SK-N-SH (cell line): ENCODE data around the gene HHIP. TPM values are rescaled to one million over a fixed set of nuclear protein-coding genes. Genes with fewer than 3 reads are reported as not detected.
A peak's percentile ranks its signal among the peaks of the same experiment; 100 is the strongest.

Experiments used
- CTCF ChIA-PET: fragments of 300-600, 350-600 bp; formaldehyde crosslinking; extraction: SDS; loops from one replicate; lab custom pipeline; 2021; lab: Yijun Ruan, JAX
- POLR2A ChIA-PET: fragments of 350-600 bp; sonication (Branson Sonifier 250); formaldehyde crosslinking; extraction: SDS; loops from one replicate; lab custom pipeline; 2020; ENCODE audit warnings: antibody characterized with exemption, inconsistent platforms; lab: Yijun Ruan, JAX
- DNase-seq: peaks from one replicate; pipeline ENCODE4 v3.0.0; 2012
- H2AFZ ChIP-seq: fragments of 200-600 bp; sonication (generic); 2 replicates; pipeline ENCODE4 v1.8.1; 2016; ENCODE audit warnings: antibody characterized with exemption, mild to moderate bottlenecking, low read depth
- H3F3A ChIP-seq: fragments of 200-600 bp; sonication (generic); replicated peaks from 2 replicates; pipeline ENCODE3; 2016; ENCODE audit warnings: antibody characterized with exemption, mild to moderate bottlenecking; ENCODE audit not compliant: insufficient read depth
- H3K27ac ChIP-seq, 2 experiments: fragments of 200-500 bp in 1 of 2; fragments of 200-600 bp in 1 of 2; sonication (Bioruptor generic) in 1 of 2; sonication (generic), shearing (Covaris generic) in 1 of 2; 2 replicates each; pipeline versions ENCODE4 v1.5.1 to v1.6.1; 2014 to 2016; ENCODE audit warnings: low read depth in 2 of 2, inconsistent platforms in 1 of 2, low read length in 1 of 2, mild to moderate bottlenecking in 1 of 2, mixed read lengths in 1 of 2
- H3K27me3 ChIP-seq: fragments of 200-600 bp; sonication (generic), shearing (Covaris generic); 2 replicates; pipeline ENCODE4 v1.6.1; 2016; ENCODE audit warnings: mixed run types; ENCODE audit not compliant: insufficient read depth
- H3K36me3 ChIP-seq, 2 experiments: fragments of 200-500 bp in 1 of 2; fragments of 200-600 bp in 1 of 2; sonication (Bioruptor generic) in 1 of 2; sonication (generic) in 1 of 2; replicated peaks in 1 of 2; 2 replicates each; pipeline versions ENCODE3 to v1.5.1; 2014 to 2016; ENCODE audit warnings: low read length in 1 of 2, mild to moderate bottlenecking in 1 of 2; ENCODE audit not compliant: insufficient read depth in 2 of 2, control insufficient read depth in 1 of 2
- H3K4me1 ChIP-seq, 2 experiments: fragments of 200-500 bp in 1 of 2; fragments of 200-600 bp in 1 of 2; sonication (Bioruptor generic) in 1 of 2; sonication (generic), shearing (Covaris generic) in 1 of 2; 2 replicates each; pipeline versions ENCODE4 v1.5.1 to v1.6.1; 2014 to 2016; ENCODE audit warnings: low read depth in 1 of 2, low read length in 1 of 2, mixed run types in 1 of 2; ENCODE audit not compliant: insufficient read depth in 2 of 2, control insufficient read depth in 1 of 2
- H3K4me2 ChIP-seq: fragments of 200-600 bp; sonication (generic), shearing (Covaris generic); 2 replicates; pipeline ENCODE4 v1.6.1; 2017; ENCODE audit warnings: mixed run types
- H3K4me3 ChIP-seq, 2 experiments: fragments of 200-500 bp in 1 of 2; fragments of 200-600 bp in 1 of 2; sonication (Bioruptor generic) in 1 of 2; sonication (generic), shearing (Covaris generic) in 1 of 2; 2 replicates each; pipeline versions ENCODE4 v1.5.1 to v1.8.1; 2014 to 2016; ENCODE audit warnings: low read depth in 2 of 2, inconsistent platforms in 1 of 2, low read length in 1 of 2, mild to moderate bottlenecking in 1 of 2, mixed read lengths in 1 of 2, moderate library complexity in 1 of 2
- H3K79me2 ChIP-seq: fragments of 200-600 bp; sonication (generic); 2 replicates; pipeline ENCODE4 v1.8.1; 2017; ENCODE audit warnings: mild to moderate bottlenecking; ENCODE audit not compliant: insufficient read depth
- H3K9ac ChIP-seq: fragments of 200-600 bp; sonication (generic); 2 replicates; pipeline ENCODE4 v1.6.1; 2017; ENCODE audit warnings: mixed run types
- H3K9me2 ChIP-seq: fragments of 200-600 bp; sonication (generic); 2 replicates; pipeline ENCODE4 v1.6.1; 2017; ENCODE audit warnings: mixed run types
- H3K9me3 ChIP-seq: fragments of 200-600 bp; sonication (generic); 2 replicates; pipeline ENCODE4 v1.6.1; 2017; ENCODE audit warnings: mixed run types, mild to moderate bottlenecking, moderate library complexity
- H4K20me1 ChIP-seq: fragments of 200-600 bp; sonication (generic); 2 replicates; pipeline ENCODE4 v1.6.1; 2017; ENCODE audit warnings: mild to moderate bottlenecking, mixed run types; ENCODE audit not compliant: insufficient read depth
- CHD2 ChIP-seq: fragments of 150-350 bp; IDR thresholded peaks from 2 replicates; pipeline ENCODE4 v1.6.1; 2018; ENCODE audit warnings: low read length; ENCODE audit not compliant: partially characterized antibody
- EP300 ChIP-seq, 2 experiments: IDR thresholded peaks; 2 replicates each; pipeline versions ENCODE4 v1.4.0 to v1.6.1; 2012; ENCODE audit warnings: borderline replicate concordance in 1 of 2, low read depth in 1 of 2, low read length in 1 of 2
- FOSL2 ChIP-seq: IDR thresholded peaks from 2 replicates; pipeline ENCODE4 v1.4.0; 2012; ENCODE audit warnings: low read depth, mild to moderate bottlenecking, moderate library complexity, borderline replicate concordance
- FOXJ3 ChIP-seq: sonication (generic); formaldehyde crosslinking; IDR thresholded peaks from 2 replicates; pipeline ENCODE4 v1.5.1; 2020; ENCODE audit warnings: mild to moderate bottlenecking, missing genetic modification reagents
- FOXM1 ChIP-seq: IDR thresholded peaks from 2 replicates; pipeline ENCODE4 v1.4.0; 2012; ENCODE audit warnings: low read depth, mild to moderate bottlenecking
- GABPA ChIP-seq: IDR thresholded peaks from 2 replicates; pipeline ENCODE4 v1.4.0; 2012; ENCODE audit warnings: low read depth, mild to moderate bottlenecking
- JUND ChIP-seq: IDR thresholded peaks from 2 replicates; pipeline ENCODE4 v1.4.0; 2012
- MEF2A ChIP-seq: IDR thresholded peaks from 2 replicates; pipeline ENCODE4 v1.4.0; 2012; ENCODE audit warnings: low read depth, borderline replicate concordance
- NFIC ChIP-seq: IDR thresholded peaks from 2 replicates; pipeline ENCODE4 v1.4.0; 2012; ENCODE audit warnings: borderline replicate concordance
- POLR2AphosphoS5 ChIP-seq: IDR thresholded peaks from 2 replicates; pipeline ENCODE4 v1.6.1; 2012; ENCODE audit warnings: low read depth, low read length
- RCOR1 ChIP-seq: fragments of 150-350 bp; IDR thresholded peaks from 2 replicates; pipeline ENCODE4 v1.6.1; 2017; ENCODE audit warnings: antibody characterized with exemption, low read length
- REST ChIP-seq: IDR thresholded peaks from 2 replicates; pipeline ENCODE4 v1.6.1; 2012; ENCODE audit warnings: mild to moderate bottlenecking, low read depth, low read length, moderate library complexity
- RFX5 ChIP-seq: IDR thresholded peaks from 2 replicates; pipeline ENCODE4 v1.6.1; 2012; ENCODE audit warnings: mild to moderate bottlenecking, improper control_type of control experiment, low read length
- SIN3A ChIP-seq: IDR thresholded peaks from 2 replicates; pipeline ENCODE4 v1.6.1; 2012; ENCODE audit warnings: low read depth, mild to moderate bottlenecking, low read length, moderate library complexity, borderline replicate concordance
- TCF12 ChIP-seq: IDR thresholded peaks from 2 replicates; pipeline ENCODE4 v1.4.0; 2012
- TEAD4 ChIP-seq: IDR thresholded peaks from 2 replicates; pipeline ENCODE4 v1.4.0; 2012; ENCODE audit warnings: mild to moderate bottlenecking, borderline replicate concordance; ENCODE audit not compliant: insufficient read depth
- USF1 ChIP-seq: IDR thresholded peaks from 2 replicates; pipeline ENCODE4 v1.4.0; 2012; ENCODE audit warnings: low read depth, borderline replicate concordance
- USF2 ChIP-seq: fragments of 150-350 bp; IDR thresholded peaks from 2 replicates; pipeline ENCODE4 v1.6.1; 2017; ENCODE audit warnings: antibody characterized with exemption, low read length, low read depth, borderline replicate concordance
- WGBS: methylation state at CpG from one replicate; pipeline ENCODE4 v1.1.6; 2017; ENCODE audit warnings: low lambda C conversion rate; 5-methylcytosine and 5-hydroxymethylcytosine counted together
- polyA plus RNA-seq, 3 experiments: library from polyadenylated mRNA; depleted of rRNA; stranded (reverse); fragments of >200 nt; gene quantifications; 2 replicates each; pipeline ENCODE4 v1.2.3, GENCODE V29; 2012

The HHIP gene
- polyA plus RNA-seq, 1 of the 3 experiments (the other 2 are of a cell fraction): 3.5 TPM

- H3F3A ChIP-seq: peaks cover 5% of the 10 kb centered on the region
These were observed 1.6 kb downstream of the HHIP start for GRCh38 chr4:144647590-144647989.

GRCh38 chr4:144648042-144648441 lies 2.1 kb downstream of the HHIP start:
- no peak overlapping the region for H2AFZ ChIP-seq
- peaks cover 9% of the 10 kb centered on the region; the same call in 1 of the 2 replicates for H3K27me3 ChIP-seq
- no peaks in the 10 kb centered on the region for H3K36me3 ChIP-seq
- H3F3A ChIP-seq: peaks cover 1% of the 10 kb centered on the region
- H3K79me2 ChIP-seq: peaks cover 55% of the 10 kb centered on the region
- no peak for DNase-seq
- POLR2A ChIA-PET: no interaction called here
- H4K20me1 ChIP-seq: no peaks in the 10 kb centered on the region
- no peaks in the 10 kb centered on the region for H3K9me3 ChIP-seq
- H3K9me2 ChIP-seq: no peaks in the 10 kb centered on the region
- no peak for TF ChIP-seq FOXJ3 (CRISPR knock-in tag)
- no peak for TF ChIP-seq USF1
- no peak for TF ChIP-seq RFX5
- TF ChIP-seq GABPA: no peak
- TF ChIP-seq EP300 (IDR thresholded peaks at IDR 0.05; ENCODE audit: borderline replicate concordance in 1 of 2, low read depth in 1 of 2, low read length in 1 of 2): no peak
- TF ChIP-seq MEF2A: no peak
- TF ChIP-seq NFIC: no peak
- no peak for TF ChIP-seq CHD2
- no peak for TF ChIP-seq TEAD4
- TF ChIP-seq POLR2AphosphoS5: no peak
- TF ChIP-seq SIN3A: no peak
- CTCF ChIA-PET: no interaction called here
- peak overlapping the region in 1 of 2 experiments; percentile 72; a peak in 2 of 4 replicates for H3K4me3 ChIP-seq
- WGBS: 2% methylated on average over 2 of the region's 2 CpGs
- no peaks in the 10 kb centered on the region; a peak in 1 of 4 replicates for H3K4me1 ChIP-seq
- no peak overlapping the region for H3K27ac ChIP-seq
- peak overlapping the region; percentile 84 for H3K4me2 ChIP-seq
- H3K9ac ChIP-seq: peak overlapping the region; percentile 60

More at GRCh38 chr4:144647590-144647989, 1.6 kb downstream of the HHIP start:
- Histone ChIP-seq H3K27me3 (peaks cover 9% of the 10 kb centered on the region; the same call in 1 of the 2 replicates), H3K9ac (peak overlapping the region; percentile 60), H4K20me1 (no peaks in the 10 kb centered on the region), H3K9me3 (no peaks in the 10 kb centered on the region), H3K79me2 (peaks cover 55% of the 10 kb centered on the region), H3K36me3 (no peaks in the 10 kb centered on the region), H3K4me3 (peak overlapping the region in 1 of 2 experiments; percentile 72; a peak in 2 of 4 replicates), H3K4me2 (peak overlapping the region; percentile 84), H3K9me2 (no peaks in the 10 kb centered on the region), H3K27ac (no peak overlapping the region), H3K4me1 (no peaks in the 10 kb centered on the region; a peak in 1 of 4 replicates), H2AFZ (peak overlapping the region; percentile 65)
- ChIA-PET CTCF (no interaction called here), POLR2A (no interaction called here)
- 10% methylated on average over 4 of the region's 4 CpGs for WGBS
- DNase-seq: no peak
- TF ChIP-seq GABPA (no peak), JUND (no peak), TCF12 (no peak), EP300 (IDR thresholded peaks at IDR 0.05; ENCODE audit: borderline replicate concordance in 1 of 2, low read depth in 1 of 2, low read length in 1 of 2) (no peak)

- Histone ChIP-seq H2AFZ (no peak overlapping the region), H3F3A (no peaks in the 10 kb centered on the region), H3K79me2 (peaks cover 55% of the 10 kb centered on the region), H4K20me1 (no peaks in the 10 kb centered on the region), H3K9ac (no peak overlapping the region), H3K9me3 (no peaks in the 10 kb centered on the region), H3K4me1 (no peaks in the 10 kb centered on the region; a peak in 1 of 4 replicates), H3K4me3 (peak overlapping the region in 1 of 2 experiments; percentile 34; a peak in 1 of 4 replicates), H3K36me3 (no peaks in the 10 kb centered on the region), H3K9me2 (no peaks in the 10 kb centered on the region), H3K4me2 (peak overlapping the region; percentile 41), H3K27ac (no peak overlapping the region), H3K27me3 (peaks cover 9% of the 10 kb centered on the region; the same call in 1 of the 2 replicates)
- POLR2A ChIA-PET: no interaction called here
- WGBS: 0% methylated on average over 1 of the region's 1 CpG
- no peak for DNase-seq
- CTCF ChIA-PET: no interaction called here
- TF ChIP-seq RCOR1 (no peak), USF2 (no peak), GABPA (no peak), TCF12 (no peak), EP300 (IDR thresholded peaks at IDR 0.05; ENCODE audit: borderline replicate concordance in 1 of 2, low read depth in 1 of 2, low read length in 1 of 2) (no peak), MEF2A (no peak), FOSL2 (no peak), FOXM1 (no peak), REST (no peak)
These were observed 3.7 kb downstream of the HHIP start for GRCh38 chr4:144649646-144650045.
